NB4 (cell line): ENCODE results near the gene KIF13A.

ENCODE experiments used
- TF ChIP-seq, protein P1 (sequence below): IDR thresholded peaks from 2 replicates; pipeline ENCODE4 v1.6.1; 2011; ENCODE audit warnings: low read depth, low read length
- TF ChIP-seq, protein P2 (sequence below): IDR thresholded peaks from one replicate; pipeline ENCODE4 v1.5.1; 2012; ENCODE audit warnings: low read depth, low read length

DNA sequence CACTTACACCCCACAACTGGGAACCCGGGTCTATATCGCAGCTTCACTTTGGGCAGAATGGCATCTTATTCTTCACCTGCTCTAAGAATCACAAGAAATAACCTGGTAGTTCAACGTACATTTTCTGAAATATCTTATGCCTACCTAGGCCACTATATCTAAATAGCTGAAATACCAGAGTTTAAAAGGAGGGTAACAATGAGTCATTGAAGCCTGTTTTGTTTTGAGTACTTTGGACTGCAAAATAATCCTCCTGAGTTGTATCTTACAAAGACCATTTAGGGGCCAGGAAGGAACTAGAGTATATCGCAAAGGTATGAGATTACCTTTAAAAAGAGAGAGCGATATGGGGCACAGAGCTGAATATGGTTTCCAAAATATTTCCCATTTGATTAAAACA is 184.0 kb downstream of the KIF13A start:
- TF ChIP-seq, protein P1, sequence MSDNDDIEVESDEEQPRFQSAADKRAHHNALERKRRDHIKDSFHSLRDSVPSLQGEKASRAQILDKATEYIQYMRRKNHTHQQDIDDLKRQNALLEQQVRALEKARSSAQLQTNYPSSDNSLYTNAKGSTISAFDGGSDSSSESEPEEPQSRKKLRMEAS = no peak
- TF ChIP-seq, protein P2, sequence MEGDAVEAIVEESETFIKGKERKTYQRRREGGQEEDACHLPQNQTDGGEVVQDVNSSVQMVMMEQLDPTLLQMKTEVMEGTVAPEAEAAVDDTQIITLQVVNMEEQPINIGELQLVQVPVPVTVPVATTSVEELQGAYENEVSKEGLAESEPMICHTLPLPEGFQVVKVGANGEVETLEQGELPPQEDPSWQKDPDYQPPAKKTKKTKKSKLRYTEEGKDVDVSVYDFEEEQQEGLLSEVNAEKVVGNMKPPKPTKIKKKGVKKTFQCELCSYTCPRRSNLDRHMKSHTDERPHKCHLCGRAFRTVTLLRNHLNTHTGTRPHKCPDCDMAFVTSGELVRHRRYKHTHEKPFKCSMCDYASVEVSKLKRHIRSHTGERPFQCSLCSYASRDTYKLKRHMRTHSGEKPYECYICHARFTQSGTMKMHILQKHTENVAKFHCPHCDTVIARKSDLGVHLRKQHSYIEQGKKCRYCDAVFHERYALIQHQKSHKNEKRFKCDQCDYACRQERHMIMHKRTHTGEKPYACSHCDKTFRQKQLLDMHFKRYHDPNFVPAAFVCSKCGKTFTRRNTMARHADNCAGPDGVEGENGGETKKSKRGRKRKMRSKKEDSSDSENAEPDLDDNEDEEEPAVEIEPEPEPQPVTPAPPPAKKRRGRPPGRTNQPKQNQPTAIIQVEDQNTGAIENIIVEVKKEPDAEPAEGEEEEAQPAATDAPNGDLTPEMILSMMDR = no peak
